Measurements from ENCODE around the gene LLCFC1.

LLCFC1 gene

GRCh38 chr7:142934056-142934455 lies 5.2 kb upstream of the LLCFC1 start:
- no peak for DNase-seq
- intact Hi-C loops (cut with DNase I): no loop called here

GRCh38 chr7:142935941-142936565 lies 3.2 kb upstream of the LLCFC1 start:
- no peak for DNase-seq
- intact Hi-C loops (cut with DNase I): no loop called here

GRCh38 chr7:142938611-142939010 lies 673 bp upstream of the LLCFC1 start:
- intact Hi-C loops (cut with DNase I): no loop called here

GRCh38 chr7:142940966-142941535 lies 1.8 kb downstream of the LLCFC1 start:
- intact Hi-C loops (cut with DNase I): no loop called here
- DNase-seq: no peak

More at GRCh38 chr7:142938611-142939010, 673 bp upstream of the LLCFC1 start:
- no peak for DNase-seq

GRCh38 chr7:142941541-142941940 lies 2.3 kb downstream of the LLCFC1 start:
- no peak for DNase-seq
- intact Hi-C loops (cut with DNase I): no loop called here

- intact Hi-C loops (cut with DNase I): no loop called here
- no peak for DNase-seq
Observed at GRCh38 chr7:142942746-142943145, 3.5 kb downstream of the LLCFC1 start.

- DNase-seq: no peak
- intact Hi-C loops (cut with DNase I): no loop called here
Observed at GRCh38 chr7:142943706-142944268, 4.5 kb downstream of the LLCFC1 start.

GRCh38 chr7:142945001-142945400 lies 5.7 kb downstream of the LLCFC1 start:
- intact Hi-C loops (cut with DNase I): no loop called here
- no peak for DNase-seq

- intact Hi-C loops (cut with DNase I): no loop called here
Observed at GRCh38 chr7:142948603-142949002, 9.3 kb downstream of the LLCFC1 start.

GRCh38 chr7:142950235-142950634 lies 11.0 kb downstream of the LLCFC1 start:
- intact Hi-C loops (cut with DNase I): no loop called here
- DNase-seq: no peak

More at GRCh38 chr7:142948603-142949002, 9.3 kb downstream of the LLCFC1 start:
- no peak for DNase-seq

GRCh38 chr7:142954680-142955268 lies 15.5 kb downstream of the LLCFC1 start:
- intact Hi-C loops (cut with DNase I): no loop called here
- DNase-seq: no peak

- DNase-seq: no peak
- intact Hi-C loops (cut with DNase I): no loop called here
Observed at GRCh38 chr7:142956951-142957623, 17.8 kb downstream of the LLCFC1 start.

GRCh38 chr7:142957723-142958122 lies 18.4 kb downstream of the LLCFC1 start:
- no peak for DNase-seq
- intact Hi-C loops (cut with DNase I): no loop called here

GRCh38 chr7:142959202-142959601 lies 19.9 kb downstream of the LLCFC1 start:
- intact Hi-C loops (cut with DNase I): no loop called here

GRCh38 chr7:142960955-142961512 lies 21.8 kb downstream of the LLCFC1 start:
- no peak for DNase-seq
- intact Hi-C loops (cut with DNase I): no loop called here

More at GRCh38 chr7:142959202-142959601, 19.9 kb downstream of the LLCFC1 start:
- DNase-seq: no peak

GRCh38 chr7:142961595-142961972 lies 22.3 kb downstream of the LLCFC1 start:
- DNase-seq: no peak

GRCh38 chr7:142961973-142962926 lies 23.0 kb downstream of the LLCFC1 start, which contains the start of gene KEL:
Gene KEL (minus strand): TSS chr7:142962363. CDS start chr7:142962206, 157 bp downstream.
- no peak for DNase-seq
- intact Hi-C loops (cut with DNase I): no loop called here

More at GRCh38 chr7:142961595-142961972, 22.3 kb downstream of the LLCFC1 start:
- intact Hi-C loops (cut with DNase I): no loop called here

GRCh38 chr7:142962991-142963390 lies 23.7 kb downstream of the LLCFC1 start:
- DNase-seq: no peak
- intact Hi-C loops (cut with DNase I): no loop called here
